ENCODE measurements around the gene FUT8. TPM values are rescaled to one million over a fixed set of nuclear protein-coding genes. Genes with fewer than 3 reads are reported as not detected.

The FUT8 gene
- total RNA-seq, 2 donors from 2014 or later = 9.5 to 13.5 TPM

DNA sequence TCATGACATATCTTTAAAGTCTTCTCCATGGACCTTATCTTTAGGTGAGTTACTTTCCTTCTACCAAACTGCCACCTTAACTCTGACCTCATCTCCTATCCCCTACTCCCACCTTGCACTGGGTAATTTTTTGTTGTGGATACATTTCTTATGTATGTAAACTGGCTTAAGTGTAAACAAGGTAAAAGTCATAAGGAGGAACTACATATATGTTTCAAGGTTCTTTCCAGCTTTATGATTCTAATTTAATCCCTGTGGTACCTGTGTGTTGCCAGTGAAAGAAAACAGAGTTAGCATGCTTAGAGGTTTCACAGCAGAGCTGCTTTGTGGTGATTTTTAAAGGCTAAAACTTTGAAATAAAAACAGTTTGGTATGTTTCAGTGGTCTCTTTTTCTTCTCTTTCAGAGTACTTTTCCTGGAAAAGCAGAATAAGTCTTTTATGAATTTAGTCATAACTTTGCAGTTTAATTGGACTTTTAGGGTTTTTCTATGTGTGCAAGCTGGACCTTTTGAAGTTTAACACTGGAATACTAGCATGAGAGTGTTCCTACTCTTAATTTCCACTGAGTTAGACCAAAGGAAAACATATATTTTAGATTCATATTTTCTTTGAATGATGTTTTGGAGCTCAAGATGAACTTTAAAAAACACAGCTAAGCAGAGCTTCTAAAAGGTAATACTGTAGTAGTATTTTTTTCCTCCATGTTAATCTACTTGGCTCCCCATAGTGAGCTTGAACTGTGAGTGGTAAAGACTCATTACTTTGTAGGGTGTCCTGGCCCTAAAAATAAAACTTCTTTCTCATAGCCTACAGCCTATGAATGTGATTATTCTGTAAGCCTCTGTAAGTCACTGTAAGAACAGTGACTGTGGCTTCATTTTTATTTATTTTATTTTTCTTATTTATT lies 105.4 kb downstream of the FUT8 start:
- no peak for DNase-seq (ENCODE audit: low spot score)
- Histone ChIP-seq H3K9me3 (no peaks in the 10 kb centered on the region), H3K27ac (no peak overlapping the region), H3K4me3 (no peak overlapping the region), H3K4me1 (no peaks in the 10 kb centered on the region), H3K27me3 (no peaks in the 10 kb centered on the region), H3K36me3 (no peaks in the 10 kb centered on the region)
- TF ChIP-seq, protein P1, sequence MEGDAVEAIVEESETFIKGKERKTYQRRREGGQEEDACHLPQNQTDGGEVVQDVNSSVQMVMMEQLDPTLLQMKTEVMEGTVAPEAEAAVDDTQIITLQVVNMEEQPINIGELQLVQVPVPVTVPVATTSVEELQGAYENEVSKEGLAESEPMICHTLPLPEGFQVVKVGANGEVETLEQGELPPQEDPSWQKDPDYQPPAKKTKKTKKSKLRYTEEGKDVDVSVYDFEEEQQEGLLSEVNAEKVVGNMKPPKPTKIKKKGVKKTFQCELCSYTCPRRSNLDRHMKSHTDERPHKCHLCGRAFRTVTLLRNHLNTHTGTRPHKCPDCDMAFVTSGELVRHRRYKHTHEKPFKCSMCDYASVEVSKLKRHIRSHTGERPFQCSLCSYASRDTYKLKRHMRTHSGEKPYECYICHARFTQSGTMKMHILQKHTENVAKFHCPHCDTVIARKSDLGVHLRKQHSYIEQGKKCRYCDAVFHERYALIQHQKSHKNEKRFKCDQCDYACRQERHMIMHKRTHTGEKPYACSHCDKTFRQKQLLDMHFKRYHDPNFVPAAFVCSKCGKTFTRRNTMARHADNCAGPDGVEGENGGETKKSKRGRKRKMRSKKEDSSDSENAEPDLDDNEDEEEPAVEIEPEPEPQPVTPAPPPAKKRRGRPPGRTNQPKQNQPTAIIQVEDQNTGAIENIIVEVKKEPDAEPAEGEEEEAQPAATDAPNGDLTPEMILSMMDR (IDR thresholded peaks at IDR 0.05) = no peak

DNA sequence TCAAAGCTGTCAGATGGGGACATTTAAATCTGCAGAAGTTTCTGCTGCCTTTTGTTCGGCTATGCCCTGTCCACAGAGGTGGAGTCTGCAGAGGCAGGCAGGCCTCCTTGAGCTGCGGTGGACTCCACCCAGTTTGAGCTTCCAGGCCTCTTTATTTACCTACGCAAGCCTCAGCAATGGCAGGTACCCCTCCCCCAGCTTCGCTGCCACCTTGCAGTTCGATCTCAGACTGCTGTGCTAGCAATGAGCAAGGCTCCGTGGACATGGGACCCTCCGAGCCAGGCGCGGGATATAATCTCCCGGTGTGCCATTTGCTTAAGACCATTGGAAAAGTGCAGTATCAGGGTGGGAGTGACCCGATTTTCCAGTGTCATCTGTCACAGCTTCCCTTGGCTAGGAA lies 115.5 kb downstream of the FUT8 start:
- TF ChIP-seq, protein P1 (IDR thresholded peaks at IDR 0.05) = no peak
- no peaks in the 10 kb centered on the region for H3K4me1 ChIP-seq
- DNase-seq (ENCODE audit: low spot score) = no peak
- no peaks in the 10 kb centered on the region for H3K27me3 ChIP-seq
- no peaks in the 10 kb centered on the region for H3K36me3 ChIP-seq
- no peak overlapping the region for H3K4me3 ChIP-seq
- H3K27ac ChIP-seq = no peak overlapping the region
- H3K9me3 ChIP-seq = peaks cover 0 to 8% of the 10 kb centered on the region in 2 donors

DNA sequence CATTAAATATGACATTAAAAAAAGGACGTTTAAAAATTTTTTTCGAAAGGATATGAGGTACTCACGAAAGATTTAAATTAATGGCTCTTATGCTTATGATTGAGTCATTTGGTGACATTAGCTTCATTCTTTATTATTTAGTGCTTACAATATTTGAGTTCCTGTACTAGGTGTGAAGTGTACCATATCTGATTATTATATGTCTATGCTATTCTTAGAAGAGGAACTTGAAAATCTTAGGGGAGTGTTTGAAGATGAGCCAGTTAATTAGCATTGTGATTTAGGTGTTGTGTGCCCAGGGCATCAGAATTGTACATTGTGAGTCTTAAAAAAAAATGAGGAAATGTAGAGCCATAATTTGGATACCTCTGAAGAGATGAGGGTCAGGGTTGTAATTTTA lies 118.6 kb downstream of the FUT8 start:
- H3K27ac ChIP-seq = no peak overlapping the region
- no peaks in the 10 kb centered on the region for H3K4me1 ChIP-seq
- H3K9me3 ChIP-seq = peaks cover 0 to 11% of the 10 kb centered on the region in 2 donors
- TF ChIP-seq, protein P1 (IDR thresholded peaks at IDR 0.05) = no peak
- no peak for DNase-seq (ENCODE audit: low spot score)
- no peaks in the 10 kb centered on the region for H3K27me3 ChIP-seq
- no peaks in the 10 kb centered on the region for H3K36me3 ChIP-seq
- no peak overlapping the region for H3K4me3 ChIP-seq

DNA sequence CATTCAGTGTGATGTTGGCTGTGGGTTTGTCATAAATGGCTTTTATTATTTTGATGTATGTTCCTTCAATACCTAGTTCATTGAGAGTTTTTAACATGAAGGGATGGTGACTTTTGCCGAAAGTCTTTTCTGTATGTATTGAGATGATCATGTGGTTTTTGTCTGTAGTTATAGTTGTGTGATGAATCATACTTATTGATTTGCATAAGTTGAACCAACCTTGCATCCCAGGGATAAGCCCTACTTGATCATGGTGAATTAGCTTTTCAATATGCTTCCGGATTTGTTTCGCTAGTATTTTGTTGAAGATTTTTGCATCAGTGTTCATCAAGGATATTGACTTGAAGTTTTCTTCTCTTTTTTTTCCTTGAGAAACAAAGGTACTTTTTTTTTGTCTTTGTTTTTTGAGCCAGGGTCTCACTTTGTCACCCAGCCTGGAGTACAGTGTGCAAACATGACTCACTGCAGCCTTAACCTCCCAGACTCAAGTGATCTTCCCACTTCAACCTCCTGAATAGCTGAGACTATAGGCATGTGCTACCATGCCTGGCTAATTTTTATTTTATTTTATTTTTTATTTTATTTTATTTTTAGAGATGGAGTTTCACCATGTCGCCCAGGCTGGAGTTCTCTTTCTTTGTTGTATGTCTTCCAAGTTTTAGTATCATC lies 121.3 kb downstream of the FUT8 start:
- Histone ChIP-seq H3K4me1 (no peaks in the 10 kb centered on the region), H3K27ac (no peak overlapping the region), H3K27me3 (no peaks in the 10 kb centered on the region), H3K4me3 (no peak overlapping the region), H3K36me3 (no peaks in the 10 kb centered on the region), H3K9me3 (peaks cover 0 to 4% of the 10 kb centered on the region in 2 donors)
- TF ChIP-seq, protein P1 (IDR thresholded peaks at IDR 0.05) = no peak
- no peak for DNase-seq (ENCODE audit: low spot score)

DNA sequence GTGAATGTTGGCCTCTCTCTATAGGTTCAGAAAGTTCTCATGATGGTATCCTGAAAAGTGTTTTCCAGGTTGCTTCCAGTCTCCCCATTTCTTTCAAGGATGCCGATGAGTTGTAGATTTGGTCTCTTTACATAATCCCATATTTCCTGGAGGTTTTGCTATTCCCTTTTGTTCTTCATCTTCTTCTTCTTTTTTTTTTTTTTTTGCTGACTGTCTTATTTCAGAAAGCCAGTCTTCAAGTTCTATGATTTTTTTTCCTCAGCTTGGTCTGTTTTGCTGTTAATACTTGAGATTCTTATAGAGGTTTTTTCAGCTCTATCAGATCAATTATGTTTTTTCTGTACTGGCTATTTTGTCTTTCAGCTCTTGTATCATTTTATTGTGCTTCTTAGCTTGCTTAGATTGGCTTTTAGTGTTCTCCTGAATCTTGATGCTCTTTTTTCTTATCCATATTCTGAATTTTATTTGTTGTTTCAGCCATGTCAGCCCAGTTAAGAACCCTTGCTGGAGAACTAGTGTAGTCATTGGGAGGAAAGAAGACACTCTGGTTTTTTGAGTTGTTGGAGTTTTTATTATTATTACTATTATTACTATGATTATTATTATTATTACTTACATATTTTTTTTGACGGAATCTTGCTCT lies 124.4 kb downstream of the FUT8 start:
- TF ChIP-seq, protein P1 (IDR thresholded peaks at IDR 0.05) = no peak
- Histone ChIP-seq H3K9me3 (peaks cover 0 to 4% of the 10 kb centered on the region in 2 donors), H3K4me3 (no peak overlapping the region), H3K4me1 (no peaks in the 10 kb centered on the region), H3K36me3 (no peaks in the 10 kb centered on the region), H3K27me3 (no peaks in the 10 kb centered on the region), H3K27ac (no peak overlapping the region)
- no peak for DNase-seq (ENCODE audit: low spot score)
